Sciatic nerve (tissue), 2 donors: ENCODE measurements around the gene LASP1NB.
"Not testable (repeated sequence)": the region's sequence is repeated elsewhere in the genome, so short reads cannot be mapped to it uniquely, and the experiment has no call there.

Experiments
- ATAC-seq: fragments of 200-7000 bp; cut with Tn5 transposase; one replicate; pipeline ENCODE4 v1.9.1; 2020; ENCODE audit warnings: mild to moderate bottlenecking, moderate library complexity
- DNase-seq: peaks from one replicate; pipeline ENCODE4 v3.0.0-alpha.2; 2020; ENCODE audit warnings: low spot score
- intact Hi-C: fragments of 100-400 bp; cut with DNase I; formaldehyde crosslinking; loops from one replicate; pipeline ENCODE4 v1.14.2; 2022
- donor health status: DM: no; HTN: no; CAD: no.
- donor health status: DM: no; HTN: no; CAD: no.

LASP1NB gene

DNA sequence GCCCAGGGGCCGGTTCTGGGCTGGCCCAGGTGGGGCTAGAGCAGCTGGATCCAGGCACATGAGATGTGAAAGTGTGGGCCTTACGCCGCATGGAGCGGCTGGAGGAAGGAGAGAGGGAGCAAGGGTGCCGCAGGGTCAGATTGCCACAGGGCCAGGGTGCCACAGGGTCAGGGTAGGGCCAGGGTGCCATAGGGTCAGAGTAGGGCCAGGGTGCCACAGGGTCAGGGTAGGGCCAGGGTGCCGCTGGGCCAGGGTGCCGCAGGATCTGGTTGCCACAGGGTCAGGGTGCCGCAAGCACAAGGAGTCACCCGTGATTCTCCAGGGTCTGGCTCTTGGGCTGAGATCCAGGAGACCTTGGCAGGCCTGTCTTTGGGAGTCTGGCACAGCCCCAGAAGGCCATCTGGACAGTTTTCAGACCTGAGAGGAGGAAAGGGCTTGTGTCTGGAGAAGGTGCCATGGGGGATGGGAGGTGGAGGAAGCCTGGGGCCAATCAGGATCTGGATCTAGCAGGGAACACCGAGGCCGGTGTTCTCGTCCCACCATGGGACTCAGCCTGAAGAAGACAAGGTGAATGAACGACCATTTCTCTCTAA is 13.1 kb upstream of the LASP1NB start:
- DNase-seq (peak; percentile 58), ATAC-seq (peak; percentile 63)
- intact Hi-C loops, result no loop called here

DNA sequence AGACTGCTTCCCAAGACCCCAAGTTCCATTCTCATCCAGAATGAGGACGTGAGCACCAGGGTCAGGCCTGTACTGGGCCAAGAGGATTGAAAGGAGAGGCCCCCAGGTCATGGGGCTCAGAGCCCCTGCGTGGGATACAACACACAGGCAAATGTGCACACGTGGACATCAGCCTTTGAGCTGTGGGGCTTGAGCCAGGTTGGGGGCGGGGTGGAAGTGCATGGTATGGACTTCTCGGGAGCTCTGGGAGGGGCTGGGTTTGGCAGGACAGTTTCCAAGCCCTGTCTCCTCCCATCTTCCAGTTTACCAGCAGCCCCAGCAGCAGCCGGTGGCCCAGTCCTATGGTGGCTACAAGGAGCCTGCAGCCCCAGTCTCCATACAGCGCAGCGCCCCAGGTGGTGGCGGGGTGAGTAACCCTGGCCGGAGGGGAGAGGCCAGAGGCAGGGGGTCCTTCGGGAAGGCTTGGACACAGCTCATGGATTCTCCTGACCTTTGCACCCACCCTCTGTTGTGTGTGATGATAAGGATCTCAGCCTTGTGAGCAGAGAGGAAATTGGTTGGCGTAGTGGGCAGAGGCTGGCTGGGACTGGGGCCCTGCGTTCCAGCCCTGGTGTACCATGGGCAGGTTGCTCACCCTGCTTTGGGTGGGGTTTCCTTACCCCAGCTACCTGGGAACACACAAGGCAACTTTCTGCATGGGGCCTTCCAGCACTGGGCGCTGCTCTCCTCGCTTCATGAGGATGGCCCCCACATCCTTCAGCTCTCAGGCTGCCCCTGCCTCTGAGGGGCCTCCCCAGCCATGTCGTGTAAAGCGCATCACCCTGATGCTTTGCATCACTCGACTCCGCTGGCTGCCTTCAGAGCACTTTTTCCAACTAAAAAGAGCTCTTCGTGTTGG is 10.4 kb upstream of the LASP1NB start:
- ATAC-seq (no peak), DNase-seq (peak; percentile 51)
- intact Hi-C loops, result no loop called here

GRCh38 chr17:38915639-38915995 is 9.8 kb upstream of the LASP1NB start:
- DNase-seq (peak; percentile 31), ATAC-seq (no peak)
- intact Hi-C loops, result no loop called here

DNA sequence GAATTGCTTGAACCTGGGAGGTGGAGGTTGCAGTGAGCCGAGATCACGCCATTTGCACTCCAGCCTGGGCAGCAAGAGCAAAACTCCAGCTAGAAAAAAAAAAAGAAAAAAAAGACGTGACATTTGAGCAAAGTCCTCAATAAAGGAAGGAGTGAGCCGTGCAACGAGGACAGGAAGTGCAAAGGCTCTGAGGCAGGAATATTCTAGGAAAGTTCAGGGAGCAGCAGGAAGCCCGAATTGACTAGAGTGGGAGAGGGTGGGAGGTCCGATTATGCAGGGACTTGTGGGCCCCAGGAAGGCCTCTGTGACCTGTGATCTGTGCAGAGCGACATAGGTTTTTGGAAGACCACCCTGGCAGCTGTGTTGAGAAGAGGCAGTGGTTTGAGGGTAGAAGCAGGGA is 8.6 kb upstream of the LASP1NB start:
- no peak for ATAC-seq
- peak; percentile 22 for DNase-seq
- intact Hi-C loops, result no loop called here

GRCh38 chr17:38917259-38917658 is 8.2 kb upstream of the LASP1NB start:
- ATAC-seq, result no peak
- intact Hi-C loops, result no loop called here

GRCh38 chr17:38918129-38918913 is 7.1 kb upstream of the LASP1NB start:
- ATAC-seq (no peak), DNase-seq (peak; percentile 57)
- intact Hi-C loops, result no loop called here

More at GRCh38 chr17:38917259-38917658, 8.2 kb upstream of the LASP1NB start:
- peak; percentile 8 for DNase-seq

DNA sequence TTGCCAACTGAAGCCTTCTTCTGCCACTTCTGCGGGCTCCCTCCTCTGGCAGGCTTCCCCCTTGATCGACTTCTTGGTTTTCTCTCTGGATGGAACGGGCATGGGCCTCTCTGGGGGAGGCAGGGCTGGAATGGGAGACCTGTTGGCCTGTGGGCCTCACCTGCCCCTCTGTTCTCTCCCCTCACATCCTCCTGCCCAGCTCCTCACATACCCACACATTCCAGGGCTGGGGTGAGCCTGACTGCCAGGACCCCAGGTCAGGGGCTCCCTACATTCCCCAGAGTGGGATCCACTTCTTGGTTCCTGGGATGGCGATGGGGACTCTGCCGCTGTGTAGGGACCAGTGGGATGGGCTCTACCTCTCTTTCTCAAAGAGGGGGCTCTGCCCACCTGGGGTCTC is 6.5 kb upstream of the LASP1NB start:
- DNase-seq (no peak), ATAC-seq (no peak)
- intact Hi-C loops, result no loop called here

GRCh38 chr17:38919316-38920078 is 5.9 kb upstream of the LASP1NB start:
- intact Hi-C loops, result no loop called here
- no peak for ATAC-seq
- DNase-seq, result peak; percentile 51

DNA sequence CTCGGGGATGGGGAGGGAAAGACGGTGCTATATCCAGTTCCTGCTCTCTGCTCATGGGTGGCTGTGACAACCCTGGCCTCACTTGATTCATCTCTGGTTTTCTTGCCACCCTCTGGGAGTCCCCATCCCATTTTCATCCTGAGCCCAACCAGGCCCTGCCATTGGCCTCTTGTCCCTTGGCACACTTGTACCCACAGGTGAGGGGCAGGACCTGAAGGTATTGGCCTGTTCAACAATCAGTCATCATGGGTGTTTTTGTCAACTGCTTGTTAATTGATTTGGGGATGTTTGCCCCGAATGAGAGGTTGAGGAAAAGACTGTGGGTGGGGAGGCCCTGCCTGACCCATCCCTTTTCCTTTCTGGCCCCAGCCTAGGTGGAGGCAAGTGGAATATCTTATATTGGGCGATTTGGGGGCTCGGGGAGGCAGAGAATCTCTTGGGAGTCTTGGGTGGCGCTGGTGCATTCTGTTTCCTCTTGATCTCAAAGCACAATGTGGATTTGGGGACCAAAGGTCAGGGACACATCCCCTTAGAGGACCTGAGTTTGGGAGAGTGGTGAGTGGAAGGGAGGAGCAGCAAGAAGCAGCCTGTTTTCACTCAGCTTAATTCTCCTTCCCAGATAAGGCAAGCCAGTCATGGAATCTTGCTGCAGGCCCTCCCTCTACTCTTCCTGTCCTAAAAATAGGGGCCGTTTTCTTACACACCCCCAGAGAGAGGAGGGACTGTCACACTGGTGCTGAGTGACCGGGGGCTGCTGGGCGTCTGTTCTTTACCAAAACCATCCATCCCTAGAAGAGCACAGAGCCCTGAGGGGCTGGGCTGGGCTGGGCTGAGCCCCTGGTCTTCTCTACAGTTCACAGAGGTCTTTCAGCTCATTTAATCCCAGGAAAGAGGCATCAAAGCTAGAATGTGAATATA is 4.8 kb upstream of the LASP1NB start:
- intact Hi-C loops, result no loop called here
- ATAC-seq (peak; percentile 2), DNase-seq (peak; percentile 31)

DNA sequence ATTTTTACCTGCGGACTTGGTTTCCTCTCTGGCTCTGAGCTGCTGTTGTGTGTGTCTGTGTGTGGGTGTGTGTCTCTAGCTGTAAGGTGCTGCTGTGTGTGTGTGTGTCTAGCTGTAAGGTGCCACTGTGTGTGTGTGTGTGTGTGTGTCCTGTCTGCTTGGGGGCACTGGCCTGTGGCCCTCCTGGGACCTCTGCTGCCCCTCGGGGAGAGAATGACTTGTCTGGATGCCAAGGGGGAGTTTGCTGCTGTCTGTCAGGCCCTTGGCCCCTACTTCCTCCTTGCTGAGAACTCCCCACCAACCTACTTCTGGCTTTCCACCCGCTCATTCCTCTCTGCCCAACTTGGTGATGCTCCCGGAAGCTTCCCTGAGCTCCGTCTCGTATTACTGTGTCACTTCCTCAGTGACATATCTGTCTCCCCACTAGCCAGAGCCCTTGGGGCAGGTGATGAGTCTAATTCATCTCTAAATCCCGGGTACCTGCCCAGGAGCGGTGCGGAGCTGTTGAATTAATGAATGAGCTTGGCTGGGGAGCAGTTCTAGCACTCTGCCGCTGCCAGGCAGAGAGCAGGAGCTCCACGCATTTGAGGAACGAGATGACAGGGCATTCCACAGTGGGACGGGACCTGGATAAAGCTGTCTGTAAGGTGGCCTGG is 3.5 kb upstream of the LASP1NB start:
- intact Hi-C loops, result no loop called here
- ATAC-seq (no peak), DNase-seq (peak; percentile 48)

DNA sequence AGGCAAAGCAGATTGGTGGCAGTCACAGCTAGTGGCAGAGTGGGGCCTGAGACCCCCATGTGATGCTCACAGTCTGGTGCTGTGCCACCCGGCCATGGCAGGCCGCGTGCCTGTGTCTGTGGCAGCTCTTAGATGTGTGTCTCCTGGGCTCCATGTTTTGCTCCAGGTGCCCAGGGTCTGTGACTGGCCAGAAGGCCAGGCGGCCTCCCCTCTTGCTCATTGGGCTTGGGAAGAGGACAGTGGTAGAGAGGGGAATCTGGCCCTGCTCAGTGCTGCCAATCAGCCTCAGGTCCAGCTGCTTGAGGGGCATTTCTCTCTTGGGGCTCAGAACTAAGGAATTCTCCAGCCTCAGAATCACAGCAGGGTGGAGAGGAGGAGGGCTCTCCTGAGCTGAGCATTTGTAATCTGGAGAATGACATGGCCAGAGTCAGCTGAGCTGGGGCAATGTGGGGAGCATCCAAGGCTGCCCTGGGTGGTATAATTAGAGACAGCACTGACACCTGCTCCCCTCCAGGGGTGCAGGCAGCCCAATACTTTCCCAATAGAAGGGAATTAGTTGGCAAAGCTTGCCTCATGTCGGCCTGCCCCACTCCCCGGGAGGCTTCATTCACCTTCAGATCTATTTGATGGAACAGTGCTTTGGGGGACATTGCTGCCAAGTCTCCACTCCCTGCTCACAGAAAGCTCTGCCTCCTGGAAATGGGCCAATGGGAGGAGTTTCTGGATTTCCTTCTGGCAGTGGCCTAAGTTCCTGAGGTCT is 2.7 kb upstream of the LASP1NB start:
- intact Hi-C loops, result no loop called here
- peak; percentile 62 for ATAC-seq
- peak; percentile 85 for DNase-seq

DNA sequence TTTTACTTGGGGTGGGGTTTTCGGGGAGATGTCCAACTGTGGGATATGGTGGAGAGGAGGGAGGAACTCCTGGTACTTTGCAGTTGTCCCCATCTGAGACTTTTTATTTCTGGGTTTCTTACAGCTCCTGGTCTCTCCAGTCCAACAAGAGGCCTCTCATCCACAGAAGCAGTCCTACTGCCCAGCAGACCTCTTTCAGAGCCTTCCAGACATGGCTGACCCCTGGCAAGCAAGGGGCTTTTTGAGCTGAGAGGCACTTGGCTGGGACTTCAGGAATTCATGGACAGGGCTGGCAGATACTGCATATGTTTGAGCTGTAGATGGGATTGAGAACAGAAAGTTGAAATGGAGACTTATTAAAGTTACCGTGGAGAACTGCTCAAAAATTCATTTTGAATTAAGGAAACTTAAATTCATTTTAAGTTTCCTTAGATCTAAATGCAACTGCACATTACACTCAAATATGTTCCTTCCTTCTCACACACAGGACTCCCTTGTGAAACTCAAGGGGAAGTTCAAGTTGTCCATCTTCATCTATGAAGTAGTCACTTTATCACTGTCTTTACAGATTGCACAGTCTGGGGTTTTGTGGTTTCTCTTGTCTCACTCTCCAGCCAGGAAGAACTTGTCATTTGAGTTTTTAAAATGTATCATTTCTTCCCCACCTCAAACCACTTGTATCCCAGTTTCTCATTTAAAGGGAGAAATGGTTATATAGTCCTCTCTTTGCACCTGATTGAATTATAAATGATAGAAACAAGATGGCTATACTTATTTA is 1.1 kb downstream of the LASP1NB start:
- intact Hi-C loops, result no loop called here
- DNase-seq (peak; percentile 44), ATAC-seq (no peak)

GRCh38 chr17:38930782-38931181 is 5.4 kb downstream of the LASP1NB start:
- DNase-seq, ATAC-seq, intact Hi-C loops: not testable (repeated sequence)

DNA sequence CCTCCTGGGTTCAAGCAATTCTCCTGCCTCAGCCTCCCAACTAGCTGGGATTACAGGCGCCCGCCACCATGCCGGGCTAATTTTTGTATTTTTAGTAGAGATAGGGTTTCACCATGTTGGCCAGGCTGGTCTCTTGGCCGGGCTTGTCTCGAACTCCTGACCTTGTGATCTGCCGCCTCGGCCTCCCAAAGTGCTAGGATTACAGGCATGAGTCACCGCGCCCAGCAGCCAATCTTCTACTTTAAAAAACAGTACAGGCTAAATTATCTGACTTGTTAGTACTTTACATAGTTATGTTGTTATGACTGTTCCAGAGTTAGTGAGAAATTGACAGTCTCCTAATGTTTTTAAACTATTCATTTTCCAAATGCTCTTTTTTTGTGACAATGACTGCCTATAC is 8.5 kb downstream of the LASP1NB start:
- DNase-seq, ATAC-seq, intact Hi-C loops: not testable (repeated sequence)

DNA sequence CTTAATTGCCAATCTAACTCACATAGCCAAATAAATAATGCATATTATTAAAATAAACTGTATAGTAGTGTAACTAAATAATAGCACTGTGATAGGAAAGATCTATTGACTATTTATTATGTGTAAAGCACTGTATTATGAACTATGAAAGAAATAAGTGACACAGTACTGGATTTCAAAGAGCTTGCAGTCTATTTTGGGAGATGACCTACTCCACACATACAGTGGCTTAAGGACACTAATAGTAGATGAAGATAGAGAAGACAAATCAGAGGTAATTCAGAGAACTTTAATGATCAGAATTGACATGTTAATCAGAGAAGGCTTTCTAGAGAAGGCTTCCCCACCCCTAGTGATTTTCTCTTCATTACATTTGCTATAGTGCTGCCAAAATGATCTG is 14.6 kb downstream of the LASP1NB start:
- intact Hi-C loops, result no loop called here
- no peak for DNase-seq
- ATAC-seq, result no peak

GRCh38 chr17:38940404-38940803 is 15.0 kb downstream of the LASP1NB start:
- ATAC-seq, result peak; percentile 24
- intact Hi-C loops, result no loop called here
- no peak for DNase-seq
